ENCODE measurements around the gene JAZF1.

DNA sequence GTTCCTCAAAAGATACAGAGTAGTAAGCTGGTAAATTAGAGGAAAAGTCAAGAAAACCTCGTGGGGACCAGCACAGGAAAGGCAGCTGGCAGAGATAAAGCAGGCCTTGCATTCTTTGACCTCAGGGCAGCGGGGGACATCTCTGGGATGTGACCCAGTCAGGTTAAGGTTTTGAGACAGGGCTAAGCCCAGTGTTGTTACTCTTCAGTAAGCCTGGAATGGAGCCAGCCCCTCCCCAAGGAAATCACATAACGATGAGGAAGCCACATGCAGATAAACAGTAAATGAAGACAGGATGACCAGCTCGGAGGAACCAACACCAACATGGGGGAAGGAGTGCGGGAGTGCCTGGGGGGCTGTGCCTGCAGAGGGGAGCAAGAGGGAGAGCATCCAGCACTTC lies 99.6 kb downstream of the JAZF1 start:
- TF ChIP-seq CTCF (IDR thresholded peaks at IDR 0.05) (no peak), POLR2A (IDR thresholded peaks at IDR 0.05) (no peak), POLR2AphosphoS5 (IDR thresholded peaks at IDR 0.05) (no peak)
